OCI-LY3 (cell line): Measurements from ENCODE around the gene KLK11.

Source experiments
- H2AFZ ChIP-seq: fragments of 200-600, 300-600 bp; shearing (Covaris generic); 2 replicates; pipeline ENCODE4 v1.6.0; 2014; ENCODE audit warnings: antibody characterized with exemption, low read depth, low read length
- H3K27ac ChIP-seq: fragments of 200-600, 300-600 bp; sonication (generic); 2 replicates; pipeline ENCODE4 v1.5.1; 2014; ENCODE audit warnings: mild to moderate bottlenecking, low read length, moderate library complexity, mixed read lengths
- H3K27me3 ChIP-seq: fragments of 200-600, 300-600 bp; sonication (generic); 2 replicates; pipeline ENCODE4 v1.6.1; 2014; ENCODE audit warnings: low read depth, low read length, mixed read lengths
- H3K36me3 ChIP-seq: fragments of 200-600, 300-600 bp; sonication (generic); replicated peaks from 2 replicates; pipeline ENCODE3; 2014; ENCODE audit warnings: low read depth, low read length, mixed read lengths
- H3K4me1 ChIP-seq: fragments of 300-600, 200-600 bp; sonication (generic); 2 replicates; pipeline ENCODE4 v1.6.1; 2014; ENCODE audit warnings: low read length, mixed read lengths
- H3K4me2 ChIP-seq: fragments of 200-600, 300-600 bp; sonication (generic); 2 replicates; pipeline ENCODE4 v1.6.1; 2014; ENCODE audit warnings: low read length, mixed read lengths
- H3K4me3 ChIP-seq: fragments of 300-600, 200-600 bp; sonication (generic); 2 replicates; pipeline ENCODE4 v1.5.1; 2014; ENCODE audit warnings: antibody characterized with exemption, mild to moderate bottlenecking, low read length, moderate library complexity
- H3K79me2 ChIP-seq: fragments of 300-600, 200-600 bp; shearing (Covaris generic); 2 replicates; pipeline ENCODE4 v1.6.1; 2014; ENCODE audit warnings: mild to moderate bottlenecking, low read length, mixed read lengths
- H3K9ac ChIP-seq: fragments of 300-600, 200-600 bp; shearing (Covaris generic); 2 replicates; pipeline ENCODE4 v1.6.0; 2014; ENCODE audit warnings: mild to moderate bottlenecking, low read length, moderate library complexity
- H3K9me3 ChIP-seq: fragments of 200-600, 300-600 bp; shearing (Covaris generic); 2 replicates; pipeline ENCODE4 v1.6.1; 2014; ENCODE audit warnings: low read length, mixed read lengths; ENCODE audit not compliant: insufficient read depth
- H4K20me1 ChIP-seq: fragments of 200-600, 300-600 bp; sonication (generic); 2 replicates; pipeline ENCODE4 v1.6.1; 2016; ENCODE audit warnings: low read length, mixed read lengths; ENCODE audit not compliant: insufficient read depth
- EZH2phosphoT487 ChIP-seq: fragments of 200-600 bp; shearing (Covaris generic); IDR thresholded peaks from 2 replicates; pipeline ENCODE4 v1.6.1; 2018; ENCODE audit warnings: antibody characterized with exemption, mixed run types, low read depth
- TF ChIP-seq, protein P1 (sequence below): fragments of 200-600, 300-600 bp; sonication (generic); IDR thresholded peaks from 2 replicates; pipeline ENCODE4 v1.5.1; 2014; ENCODE audit warnings: antibody characterized with exemption, low read length, low read depth

Gene KLK11

DNA sequence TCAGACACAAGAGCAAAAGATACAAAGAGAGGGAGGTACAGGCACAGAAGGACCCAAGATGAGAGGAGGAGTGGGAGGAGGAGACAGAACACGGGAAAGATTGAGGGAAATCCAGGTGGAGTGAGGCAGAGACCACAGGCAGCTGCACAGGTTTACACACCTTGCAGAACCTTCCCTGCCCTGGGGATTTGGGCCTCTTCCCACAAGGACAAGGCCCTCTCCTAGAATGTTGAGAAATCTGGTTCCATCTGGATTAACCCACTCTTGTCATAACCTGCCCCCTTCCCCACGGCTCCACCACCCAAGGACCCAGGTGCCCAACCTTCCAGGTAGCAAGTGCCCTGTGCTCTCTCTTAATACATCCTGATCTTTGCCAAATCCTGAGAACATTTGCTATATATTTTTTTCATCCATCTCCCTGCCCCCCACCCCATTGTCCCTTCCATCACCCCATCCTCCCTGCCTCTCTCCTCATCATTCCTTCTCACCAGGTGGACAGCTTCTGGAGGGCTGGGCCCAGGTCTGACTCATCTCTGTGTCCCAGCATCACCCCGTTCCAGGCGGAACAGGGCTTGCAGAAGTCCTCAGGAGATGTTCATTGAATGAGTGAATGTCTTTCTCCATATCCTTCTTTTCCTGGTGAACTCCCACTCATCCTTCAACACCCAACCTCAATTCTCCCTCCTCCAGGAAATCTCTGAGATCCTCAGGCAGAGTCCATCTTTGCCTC lies 16.2 kb downstream of the KLK11 start:
- no peak overlapping the region for H3K9ac ChIP-seq
- H3K4me1 ChIP-seq = no peaks in the 10 kb centered on the region
- H3K36me3 ChIP-seq = no peaks in the 10 kb centered on the region
- H3K27ac ChIP-seq = no peak overlapping the region
- no peaks in the 10 kb centered on the region for H3K9me3 ChIP-seq
- TF ChIP-seq EZH2phosphoT487 = no peak
- TF ChIP-seq, protein P1, sequence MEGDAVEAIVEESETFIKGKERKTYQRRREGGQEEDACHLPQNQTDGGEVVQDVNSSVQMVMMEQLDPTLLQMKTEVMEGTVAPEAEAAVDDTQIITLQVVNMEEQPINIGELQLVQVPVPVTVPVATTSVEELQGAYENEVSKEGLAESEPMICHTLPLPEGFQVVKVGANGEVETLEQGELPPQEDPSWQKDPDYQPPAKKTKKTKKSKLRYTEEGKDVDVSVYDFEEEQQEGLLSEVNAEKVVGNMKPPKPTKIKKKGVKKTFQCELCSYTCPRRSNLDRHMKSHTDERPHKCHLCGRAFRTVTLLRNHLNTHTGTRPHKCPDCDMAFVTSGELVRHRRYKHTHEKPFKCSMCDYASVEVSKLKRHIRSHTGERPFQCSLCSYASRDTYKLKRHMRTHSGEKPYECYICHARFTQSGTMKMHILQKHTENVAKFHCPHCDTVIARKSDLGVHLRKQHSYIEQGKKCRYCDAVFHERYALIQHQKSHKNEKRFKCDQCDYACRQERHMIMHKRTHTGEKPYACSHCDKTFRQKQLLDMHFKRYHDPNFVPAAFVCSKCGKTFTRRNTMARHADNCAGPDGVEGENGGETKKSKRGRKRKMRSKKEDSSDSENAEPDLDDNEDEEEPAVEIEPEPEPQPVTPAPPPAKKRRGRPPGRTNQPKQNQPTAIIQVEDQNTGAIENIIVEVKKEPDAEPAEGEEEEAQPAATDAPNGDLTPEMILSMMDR = no peak
- H4K20me1 ChIP-seq = no peaks in the 10 kb centered on the region
- H3K4me3 ChIP-seq = no peak overlapping the region
- H3K4me2 ChIP-seq = no peak overlapping the region
- H2AFZ ChIP-seq = no peak overlapping the region
- peaks cover 27% of the 10 kb centered on the region; the same call in 1 of the 2 replicates for H3K27me3 ChIP-seq
- H3K79me2 ChIP-seq = no peaks in the 10 kb centered on the region

DNA sequence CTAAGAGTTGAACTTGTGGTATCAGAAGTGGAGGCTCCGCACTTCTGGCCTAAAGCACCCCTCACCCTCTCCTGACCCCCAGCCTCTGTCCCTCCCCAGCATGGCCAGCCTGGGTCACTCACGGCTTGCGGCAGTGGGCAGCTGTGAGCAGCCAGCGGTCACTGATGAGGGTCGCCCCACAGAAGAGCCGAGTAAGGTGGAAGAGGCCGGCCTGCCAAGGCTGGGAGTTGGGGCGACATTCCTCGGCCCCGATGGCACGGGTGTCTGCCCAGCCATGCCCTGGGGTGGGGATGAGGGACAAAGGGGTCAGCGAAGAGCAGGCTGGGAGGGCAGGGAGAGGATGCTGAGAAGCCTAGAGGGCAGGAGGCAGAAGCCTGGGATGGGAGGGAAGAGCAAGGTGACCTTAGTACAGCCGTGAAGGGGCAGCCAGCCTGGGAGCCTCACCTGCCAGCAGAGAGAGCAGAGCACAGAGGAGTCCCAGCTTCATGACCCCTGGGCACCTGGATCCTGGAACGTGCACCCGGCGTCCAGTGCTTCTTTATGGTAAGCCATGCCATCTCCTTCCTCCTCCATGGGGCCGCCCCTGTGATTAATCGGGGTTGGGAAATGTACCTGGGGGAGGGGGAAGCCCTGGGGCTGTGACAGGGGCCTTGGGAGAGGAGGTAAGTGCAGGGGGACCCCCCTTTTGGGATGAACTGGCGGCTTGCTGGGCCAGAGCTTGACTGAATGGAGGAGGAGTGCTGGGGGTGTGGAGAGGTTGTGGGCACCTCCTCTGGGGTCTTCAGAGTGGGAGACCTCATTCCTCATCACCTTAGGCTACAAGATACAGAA lies 17.1 kb downstream of the KLK11 start:
- no peak overlapping the region for H2AFZ ChIP-seq
- TF ChIP-seq, protein P1 = no peak
- TF ChIP-seq EZH2phosphoT487 = no peak
- no peak overlapping the region for H3K9ac ChIP-seq
- H4K20me1 ChIP-seq = no peaks in the 10 kb centered on the region
- peaks cover 31% of the 10 kb centered on the region for H3K27me3 ChIP-seq
- no peak overlapping the region for H3K4me2 ChIP-seq
- no peak overlapping the region for H3K4me3 ChIP-seq
- no peaks in the 10 kb centered on the region for H3K9me3 ChIP-seq
- no peaks in the 10 kb centered on the region for H3K79me2 ChIP-seq
- H3K36me3 ChIP-seq = no peaks in the 10 kb centered on the region
- H3K27ac ChIP-seq = no peak overlapping the region
- H3K4me1 ChIP-seq = no peaks in the 10 kb centered on the region

DNA sequence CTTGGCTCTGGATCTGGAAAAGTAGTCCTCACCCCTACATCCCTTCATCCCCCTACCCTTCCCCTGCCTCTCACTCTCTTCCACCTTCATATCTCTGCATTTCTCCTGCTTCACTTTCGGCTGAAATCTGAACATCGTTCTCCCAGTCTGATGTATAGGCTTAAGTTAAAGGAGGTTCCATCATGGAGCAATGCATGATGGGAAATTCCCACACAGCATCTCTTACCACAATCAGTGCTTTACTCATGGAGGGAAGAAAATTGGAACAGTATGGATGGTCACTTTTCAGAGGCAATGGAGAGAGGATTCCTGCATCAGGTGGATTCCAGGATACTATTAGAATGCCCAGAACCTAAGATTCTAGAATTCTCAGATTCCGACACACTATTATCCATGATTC lies 18.9 kb downstream of the KLK11 start:
- no peak overlapping the region for H3K27ac ChIP-seq
- no peaks in the 10 kb centered on the region for H4K20me1 ChIP-seq
- no peaks in the 10 kb centered on the region for H3K36me3 ChIP-seq
- H3K4me1 ChIP-seq = no peaks in the 10 kb centered on the region
- no peaks in the 10 kb centered on the region for H3K79me2 ChIP-seq
- H3K4me3 ChIP-seq = no peak overlapping the region
- no peaks in the 10 kb centered on the region for H3K9me3 ChIP-seq
- no peak overlapping the region for H3K4me2 ChIP-seq
- TF ChIP-seq, protein P1 = no peak
- no peak for TF ChIP-seq EZH2phosphoT487
- H3K9ac ChIP-seq = no peak overlapping the region
- no peak overlapping the region for H2AFZ ChIP-seq
- H3K27me3 ChIP-seq = peaks cover 26% of the 10 kb centered on the region

DNA sequence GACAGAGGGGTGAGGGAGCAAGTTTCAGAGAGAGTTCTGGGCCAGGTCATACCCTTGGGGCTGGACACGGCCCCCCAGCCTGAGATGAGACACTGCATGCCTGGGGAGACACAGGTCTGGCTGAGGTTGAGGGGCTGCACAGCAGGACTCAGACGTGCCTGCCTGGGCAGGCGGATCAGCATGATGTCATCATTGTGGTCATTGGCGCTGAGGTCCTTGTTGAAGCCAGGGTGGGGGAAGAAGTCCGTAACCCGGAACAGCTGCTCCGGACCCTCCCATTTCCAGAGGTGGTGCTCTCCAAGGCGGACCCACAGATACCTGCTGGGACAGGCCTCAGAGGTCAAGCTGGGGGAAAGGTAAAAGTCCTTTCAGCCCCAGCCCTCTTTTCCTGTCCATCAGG lies 20.0 kb downstream of the KLK11 start:
- Histone ChIP-seq H3K4me3 (no peak overlapping the region), H2AFZ (no peak overlapping the region), H3K9me3 (no peaks in the 10 kb centered on the region), H4K20me1 (no peaks in the 10 kb centered on the region), H3K27ac (no peak overlapping the region), H3K9ac (no peak overlapping the region), H3K79me2 (no peaks in the 10 kb centered on the region), H3K4me2 (no peak overlapping the region), H3K36me3 (no peaks in the 10 kb centered on the region), H3K4me1 (no peaks in the 10 kb centered on the region), H3K27me3 (peaks cover 23% of the 10 kb centered on the region)
- TF ChIP-seq, protein P1 = no peak
- TF ChIP-seq EZH2phosphoT487 = no peak
